Naive thymus-derived CD8-positive, alpha-beta T cell (primary cell): ENCODE results near the gene DCX. TPM values are rescaled to one million over a fixed set of nuclear protein-coding genes. Genes with fewer than 3 reads are reported as not detected.

Source experiments
- ATAC-seq, 2 donors: fragments of 150-1000 bp; cut with Tn5 transposase in 1 of 2; sonication (Bioruptor Pico), chemical (Tn5 transposase) in 1 of 2; 1 replicate in 1 of 2; 2 replicates in 1 of 2; pipeline ENCODE4 v1.10.0; 2021; ENCODE audit warnings: mild to moderate bottlenecking in 2 of 2, moderate library complexity in 2 of 2
- POLR2A ChIA-PET: fragments of 350-600 bp; sonication (Branson Sonifier 250); formaldehyde crosslinking; loops from one replicate; lab custom pipeline; 2021; ENCODE audit warnings: antibody characterized with exemption; lab: Charles Lee
- DNase-seq, 10 donors: peaks; one replicate each; pipeline versions ENCODE4 v3.0.0 to v3.0.0-alpha.2; 2020 to 2022
- H3K27ac Mint-ChIP-seq, 10 donors: one replicate each; pipeline ENCODE4 v1.8.0; 2020 to 2022; ENCODE audit warnings: mild to moderate bottlenecking in 10 of 10, mixed read lengths in 10 of 10, moderate library complexity in 4 of 10, inconsistent platforms in 1 of 10
- H3K27me3 Mint-ChIP-seq, 5 donors: one replicate each; pipeline ENCODE4 v1.8.0; 2021 to 2022; ENCODE audit warnings: mixed read lengths in 5 of 5
- H3K36me3 Mint-ChIP-seq, 3 donors: one replicate each; pipeline ENCODE4 v1.8.0; 2020 to 2022; ENCODE audit warnings: mixed read lengths in 3 of 3, mild to moderate bottlenecking in 2 of 3, inconsistent platforms in 1 of 3
- H3K4me1 Mint-ChIP-seq, 4 donors: one replicate each; pipeline ENCODE4 v1.8.0; 2021 to 2022; ENCODE audit warnings: mixed read lengths in 4 of 4
- H3K4me3 Mint-ChIP-seq, 10 donors: one replicate each; pipeline ENCODE4 v1.8.0; 2020 to 2022; ENCODE audit warnings: mild to moderate bottlenecking in 10 of 10, mixed read lengths in 10 of 10, moderate library complexity in 6 of 10, inconsistent platforms in 1 of 10
- H3K9me3 Mint-ChIP-seq, 9 donors: one replicate each; pipeline ENCODE4 v1.8.0; 2020 to 2022; ENCODE audit warnings: mixed read lengths in 9 of 9, mild to moderate bottlenecking in 3 of 9, inconsistent platforms in 1 of 9, moderate library complexity in 1 of 9
- polyA plus RNA-seq, 3 donors: library from polyadenylated mRNA; unstranded; fragments of 300-500 nt; fragmentation: Illumina TruSeq; gene quantifications; one replicate each; pipeline ENCODE4 v1.2.3, GENCODE V29; 2021
- total RNA-seq, 8 experiments: library from RNA in 2 of 8; stranded (reverse) in 2 of 8; gene quantifications; one replicate each; pipeline ENCODE4 v1.2.3 and lab custom pipeline; 2021 to 2026

DCX gene
- total and polyA plus RNA-seq, 5 experiments from 2014 or later, result not detected

- H3K4me3 Mint-ChIP-seq, result no peak overlapping the region
- POLR2A ChIA-PET, result no interaction called here
- H3K27me3 Mint-ChIP-seq, result no peaks in the 10 kb centered on the region
- no peak overlapping the region for H3K27ac Mint-ChIP-seq
- H3K9me3 Mint-ChIP-seq, result peaks cover 0 to 3% (median 0%) of the 10 kb centered on the region in 9 donors
- H3K4me1 Mint-ChIP-seq, result no peaks in the 10 kb centered on the region
- DNase-seq, result no peak
- no peaks in the 10 kb centered on the region for H3K36me3 Mint-ChIP-seq
- ATAC-seq, result no peak
Observed at GRCh38 chrX:111282139-111282538, 129.9 kb downstream of the DCX start.

DNA sequence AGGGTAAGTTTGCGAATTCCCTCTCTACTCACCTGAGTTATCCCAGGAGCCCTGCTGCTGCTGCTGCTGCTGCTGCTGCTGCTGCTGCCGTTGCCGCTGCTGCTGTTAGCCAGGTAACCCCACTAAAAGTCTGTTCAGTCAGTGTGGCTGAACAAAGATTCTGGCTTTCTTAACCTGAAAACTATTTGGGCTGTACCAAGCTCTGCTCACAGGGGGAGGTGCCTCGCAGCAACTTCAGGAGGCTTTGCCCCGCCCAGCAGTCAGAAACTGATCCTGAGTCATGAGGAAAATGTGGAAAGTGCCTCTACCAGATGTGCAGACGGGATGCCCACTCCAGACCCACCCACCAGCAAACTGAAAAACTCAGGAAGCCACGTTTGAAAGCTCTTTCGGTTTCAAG, 141.7 kb downstream of the DCX start, which contains the start of gene CAPN6:
Gene CAPN6, minus strand, starts transcription at position 145 of the 400 bp plus-strand sequence. CDS start 6,547 bp downstream, outside the sequence.
- no peaks in the 10 kb centered on the region for H3K4me1 Mint-ChIP-seq
- ATAC-seq, result no peak
- no peaks in the 10 kb centered on the region for H3K36me3 Mint-ChIP-seq
- peaks cover 0 to 2% (median 0%) of the 10 kb centered on the region in 9 donors for H3K9me3 Mint-ChIP-seq
- peaks cover 0 to 10% (median 2%) of the 10 kb centered on the region in 5 donors for H3K27me3 Mint-ChIP-seq
- no peak for DNase-seq
- POLR2A ChIA-PET, result no interaction called here
- H3K27ac Mint-ChIP-seq, result no peak within 1 kb of the TSS
- no peak within 1 kb of the TSS for H3K4me3 Mint-ChIP-seq

DNA sequence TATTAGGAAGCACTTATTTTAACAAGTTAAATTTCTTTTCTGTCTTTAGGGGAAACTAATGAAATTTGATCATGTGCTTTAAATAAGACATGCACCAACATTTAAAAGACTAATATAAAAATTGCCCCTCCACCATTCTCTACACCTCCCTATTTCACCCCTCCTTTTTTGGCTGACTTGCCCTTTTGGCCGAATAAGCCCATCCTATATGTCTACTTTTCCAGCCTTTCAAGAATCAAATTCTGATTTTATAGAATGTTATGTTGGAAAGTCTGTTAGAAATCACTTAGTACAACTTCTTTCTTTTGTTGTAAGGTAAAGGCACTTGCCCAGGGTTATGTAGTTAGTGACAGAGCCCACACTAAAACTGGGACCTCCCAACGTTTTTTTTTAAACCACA, 143.5 kb downstream of the DCX start:
- POLR2A ChIA-PET, result no interaction called here

GRCh38 chrX:111265486-111265885, 146.5 kb downstream of the DCX start:
- no peak for ATAC-seq
- no peak overlapping the region for H3K4me3 Mint-ChIP-seq
- no peaks in the 10 kb centered on the region for H3K36me3 Mint-ChIP-seq
- no peak for DNase-seq
- POLR2A ChIA-PET, result no interaction called here
- H3K27ac Mint-ChIP-seq, result no peak overlapping the region
- peaks cover 0 to 4% (median 0%) of the 10 kb centered on the region in 5 donors for H3K27me3 Mint-ChIP-seq
- H3K9me3 Mint-ChIP-seq, result no peaks in the 10 kb centered on the region
- H3K4me1 Mint-ChIP-seq, result no peaks in the 10 kb centered on the region

More for the DNA sequence above, 143.5 kb downstream of the DCX start:
- DNase-seq (no peak), ATAC-seq (no peak)
- Mint-ChIP-seq H3K27ac (no peak overlapping the region), H3K4me1 (no peaks in the 10 kb centered on the region), H3K36me3 (no peaks in the 10 kb centered on the region), H3K27me3 (peaks cover 0 to 4% (median 0%) of the 10 kb centered on the region in 5 donors), H3K4me3 (no peak overlapping the region), H3K9me3 (peaks cover 0 to 2% (median 0%) of the 10 kb centered on the region in 9 donors)

GRCh38 chrX:111264385-111264784, 147.6 kb downstream of the DCX start:
- no peak overlapping the region for H3K4me3 Mint-ChIP-seq
- H3K9me3 Mint-ChIP-seq, result no peaks in the 10 kb centered on the region
- DNase-seq (no peak), ATAC-seq (no peak)
- no peak overlapping the region for H3K27ac Mint-ChIP-seq
- H3K4me1 Mint-ChIP-seq, result no peaks in the 10 kb centered on the region
- H3K27me3 Mint-ChIP-seq, result peaks cover 0 to 4% (median 0%) of the 10 kb centered on the region in 5 donors
- H3K36me3 Mint-ChIP-seq, result no peaks in the 10 kb centered on the region
- POLR2A ChIA-PET, result no interaction called here

DNA sequence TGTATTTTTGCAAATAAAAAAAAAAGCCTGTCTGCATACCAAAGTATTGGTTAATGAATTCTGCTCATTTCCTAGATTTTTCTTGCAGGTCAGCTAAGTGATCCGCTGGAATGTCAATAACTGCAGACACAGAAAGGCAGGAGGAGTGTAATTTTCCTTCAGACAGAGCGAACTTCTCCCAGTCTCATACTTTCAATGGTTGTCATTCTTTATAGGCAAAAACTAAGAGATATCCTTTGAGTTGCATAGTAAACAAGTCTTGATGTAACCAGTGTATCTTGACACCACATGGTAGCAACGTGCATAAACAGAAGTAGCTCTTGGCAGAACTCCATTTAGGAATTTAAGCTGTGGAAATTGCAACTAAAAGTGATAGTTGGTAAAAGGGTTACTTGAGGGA, 149.9 kb downstream of the DCX start:
- Mint-ChIP-seq H3K36me3 (no peaks in the 10 kb centered on the region), H3K4me1 (no peaks in the 10 kb centered on the region), H3K27me3 (peaks cover 0 to 7% (median 0%) of the 10 kb centered on the region in 5 donors), H3K27ac (no peak overlapping the region), H3K4me3 (no peak overlapping the region), H3K9me3 (peaks cover 0 to 3% (median 0%) of the 10 kb centered on the region in 9 donors)
- no peak for DNase-seq
- ATAC-seq, result no peak
- POLR2A ChIA-PET, result no interaction called here

- no peak for ATAC-seq
- Mint-ChIP-seq H3K36me3 (no peaks in the 10 kb centered on the region), H3K4me1 (no peaks in the 10 kb centered on the region), H3K27ac (no peak overlapping the region), H3K4me3 (no peak overlapping the region), H3K9me3 (peaks cover 0 to 3% (median 0%) of the 10 kb centered on the region in 9 donors), H3K27me3 (peaks cover 0 to 3% (median 0%) of the 10 kb centered on the region in 5 donors)
- no peak for DNase-seq
- POLR2A ChIA-PET, result no interaction called here
Observed at GRCh38 chrX:111260451-111260850, 151.5 kb downstream of the DCX start.

GRCh38 chrX:111259559-111259958, 152.4 kb downstream of the DCX start:
- H3K4me3 Mint-ChIP-seq, result no peak overlapping the region

GRCh38 chrX:111257733-111258132, 154.3 kb downstream of the DCX start:
- peaks cover 0 to 9% (median 0%) of the 10 kb centered on the region in 9 donors for H3K9me3 Mint-ChIP-seq
- peaks cover 0 to 3% (median 0%) of the 10 kb centered on the region in 5 donors for H3K27me3 Mint-ChIP-seq
- POLR2A ChIA-PET, result no interaction called here
- no peak overlapping the region for H3K27ac Mint-ChIP-seq
- no peak overlapping the region for H3K4me3 Mint-ChIP-seq
- H3K36me3 Mint-ChIP-seq, result no peaks in the 10 kb centered on the region
- ATAC-seq (no peak), DNase-seq (no peak)
- no peaks in the 10 kb centered on the region for H3K4me1 Mint-ChIP-seq

More at GRCh38 chrX:111259559-111259958, 152.4 kb downstream of the DCX start:
- POLR2A ChIA-PET, result no interaction called here
- Mint-ChIP-seq H3K36me3 (no peaks in the 10 kb centered on the region), H3K27me3 (peaks cover 0 to 3% (median 0%) of the 10 kb centered on the region in 5 donors), H3K27ac (no peak overlapping the region), H3K9me3 (peaks cover 0 to 3% (median 0%) of the 10 kb centered on the region in 9 donors), H3K4me1 (no peaks in the 10 kb centered on the region)
- DNase-seq (no peak), ATAC-seq (no peak)

GRCh38 chrX:111254896-111255693, 156.9 kb downstream of the DCX start:
- no peaks in the 10 kb centered on the region for H3K36me3 Mint-ChIP-seq
- H3K27me3 Mint-ChIP-seq, result peaks cover 0 to 6% (median 2%) of the 10 kb centered on the region in 5 donors
- ATAC-seq, result no peak
- no peaks in the 10 kb centered on the region for H3K4me1 Mint-ChIP-seq
- no peak for DNase-seq
- no peak overlapping the region for H3K4me3 Mint-ChIP-seq
- POLR2A ChIA-PET, result no interaction called here
- peak overlapping the region in 1 of 10 donors; percentile 10 for H3K27ac Mint-ChIP-seq
- peaks cover 0 to 9% (median 0%) of the 10 kb centered on the region in 9 donors for H3K9me3 Mint-ChIP-seq

DNA sequence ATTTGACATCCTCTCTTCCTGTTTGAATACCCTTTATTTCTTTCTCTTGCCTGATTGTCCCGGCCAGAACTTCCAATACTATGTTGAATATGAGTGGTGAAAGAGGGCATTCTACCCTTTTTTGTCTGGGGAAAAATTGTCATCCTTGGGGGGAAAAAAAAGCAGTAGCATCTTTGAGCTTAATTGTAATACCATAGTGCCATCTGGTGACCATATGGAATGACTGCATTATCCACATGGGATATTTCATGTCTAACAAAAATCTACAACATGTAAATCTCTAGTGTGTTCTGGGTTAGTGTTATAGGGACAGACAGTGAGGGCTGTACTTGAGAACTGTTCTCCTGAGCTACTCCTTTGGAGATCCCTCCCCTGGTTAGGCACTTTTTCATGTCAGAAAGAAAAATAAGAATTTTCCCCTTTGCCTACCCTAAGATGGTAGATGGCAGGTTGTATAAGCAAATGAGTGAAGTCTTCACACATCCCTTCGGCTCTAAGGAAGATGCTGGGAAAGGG, 167.7 kb downstream of the DCX start:
- no peak overlapping the region for H3K27ac Mint-ChIP-seq
- peak in 1 of 10 donors; percentile 0 for DNase-seq
- H3K27me3 Mint-ChIP-seq, result peaks cover 0 to 1% (median 0%) of the 10 kb centered on the region in 5 donors
- no peak overlapping the region for H3K4me3 Mint-ChIP-seq
- no peaks in the 10 kb centered on the region for H3K36me3 Mint-ChIP-seq
- peaks cover 0 to 2% (median 0%) of the 10 kb centered on the region in 9 donors for H3K9me3 Mint-ChIP-seq
- ATAC-seq, result no peak
- POLR2A ChIA-PET, result no interaction called here
- H3K4me1 Mint-ChIP-seq, result no peaks in the 10 kb centered on the region
